ENCODE data around the gene YBEY.

DNA sequence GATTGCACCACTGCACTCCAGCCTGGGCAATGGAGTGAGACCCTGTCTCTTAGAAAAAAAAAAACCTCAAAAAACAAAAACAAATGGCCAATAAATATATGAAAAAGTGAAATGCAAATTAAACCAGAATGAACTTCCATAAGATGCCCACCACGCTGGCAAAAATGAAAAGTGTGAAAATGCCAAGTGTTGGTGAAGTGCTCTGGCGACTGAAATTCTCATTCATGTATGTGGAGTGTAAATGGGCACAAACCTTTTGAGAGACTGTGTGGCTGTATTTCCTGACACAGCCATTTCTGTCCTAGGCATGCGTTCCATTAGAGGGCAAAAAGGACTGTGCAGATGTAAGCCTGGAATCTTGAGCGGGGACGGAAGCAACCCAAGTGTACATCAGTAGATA is 18.3 kb downstream of the YBEY start:
- TF ChIP-seq, protein P1, sequence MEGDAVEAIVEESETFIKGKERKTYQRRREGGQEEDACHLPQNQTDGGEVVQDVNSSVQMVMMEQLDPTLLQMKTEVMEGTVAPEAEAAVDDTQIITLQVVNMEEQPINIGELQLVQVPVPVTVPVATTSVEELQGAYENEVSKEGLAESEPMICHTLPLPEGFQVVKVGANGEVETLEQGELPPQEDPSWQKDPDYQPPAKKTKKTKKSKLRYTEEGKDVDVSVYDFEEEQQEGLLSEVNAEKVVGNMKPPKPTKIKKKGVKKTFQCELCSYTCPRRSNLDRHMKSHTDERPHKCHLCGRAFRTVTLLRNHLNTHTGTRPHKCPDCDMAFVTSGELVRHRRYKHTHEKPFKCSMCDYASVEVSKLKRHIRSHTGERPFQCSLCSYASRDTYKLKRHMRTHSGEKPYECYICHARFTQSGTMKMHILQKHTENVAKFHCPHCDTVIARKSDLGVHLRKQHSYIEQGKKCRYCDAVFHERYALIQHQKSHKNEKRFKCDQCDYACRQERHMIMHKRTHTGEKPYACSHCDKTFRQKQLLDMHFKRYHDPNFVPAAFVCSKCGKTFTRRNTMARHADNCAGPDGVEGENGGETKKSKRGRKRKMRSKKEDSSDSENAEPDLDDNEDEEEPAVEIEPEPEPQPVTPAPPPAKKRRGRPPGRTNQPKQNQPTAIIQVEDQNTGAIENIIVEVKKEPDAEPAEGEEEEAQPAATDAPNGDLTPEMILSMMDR (conservative IDR thresholded peaks at IDR 0.05; ENCODE audit: low read length): no peak
- no peak for TF ChIP-seq EZH2phosphoT487 (IDR thresholded peaks at IDR 0.05; ENCODE audit: borderline replicate concordance, low read depth, low read length)
